ENCODE data around the gene HLCS. TPM values are rescaled to one million over a fixed set of nuclear protein-coding genes. Genes with fewer than 3 reads are reported as not detected.

The HLCS gene
- polyA plus RNA-seq, 1 of the 3 experiments (the other 2 are of a cell fraction) = 13.0 TPM

DNA sequence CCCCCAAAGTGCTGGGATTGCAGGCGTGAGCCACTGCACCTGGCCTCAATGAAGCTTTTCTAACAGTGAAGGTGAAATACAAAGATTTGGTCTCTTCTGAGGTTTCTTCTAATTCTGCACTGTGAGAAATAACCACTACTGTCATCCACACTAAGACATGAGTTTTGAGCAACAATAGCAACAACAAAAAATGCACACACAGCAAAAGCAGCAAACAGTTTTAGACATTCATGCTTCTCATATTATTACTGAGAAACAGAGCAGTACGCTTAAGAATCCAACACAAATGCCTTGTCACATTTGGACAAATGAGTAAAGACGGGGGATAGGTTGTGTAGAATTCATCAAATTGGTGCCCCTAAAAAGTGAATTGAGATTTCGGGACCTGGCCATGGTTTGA lies 151.2 kb downstream of the HLCS start:
- Histone ChIP-seq H3K9me2 (no peaks in the 10 kb centered on the region), H3K27me3 (ENCODE audit: insufficient read depth) (no peaks in the 10 kb centered on the region), H3K36me3 (replicated peaks in 1 of 2; ENCODE audit: control insufficient read depth in 1 of 2, insufficient read depth in 2 of 2, low read length in 1 of 2) (no peaks in the 10 kb centered on the region), H3K9me3 (no peaks in the 10 kb centered on the region), H3F3A (replicated peaks; ENCODE audit: insufficient read depth) (no peaks in the 10 kb centered on the region), H4K20me1 (ENCODE audit: insufficient read depth) (no peaks in the 10 kb centered on the region), H3K4me1 (ENCODE audit: control insufficient read depth in 1 of 2, insufficient read depth in 2 of 2, low read depth in 1 of 2, low read length in 1 of 2) (no peaks in the 10 kb centered on the region), H3K9ac (no peak overlapping the region), H2AFZ (ENCODE audit: low read depth) (no peak overlapping the region), H3K27ac (ENCODE audit: low read depth in 2 of 2, low read length in 1 of 2) (no peak overlapping the region), H3K4me3 (ENCODE audit: low read depth in 2 of 2, low read length in 1 of 2) (no peak overlapping the region), H3K4me2 (no peak overlapping the region), H3K79me2 (ENCODE audit: insufficient read depth) (no peaks in the 10 kb centered on the region)
- ChIA-PET POLR2A (no interaction called here), CTCF (no interaction called here)
- 95% methylated on average over 4 of the region's 4 CpGs for WGBS (ENCODE audit: low lambda C conversion rate)
- DNase-seq = no peak
- TF ChIP-seq TEAD4 (IDR thresholded peaks at IDR 0.05; ENCODE audit: borderline replicate concordance, insufficient read depth) (no peak), EZH2phosphoT487 (IDR thresholded peaks at IDR 0.05; ENCODE audit: borderline replicate concordance, low read depth) (no peak)

DNA sequence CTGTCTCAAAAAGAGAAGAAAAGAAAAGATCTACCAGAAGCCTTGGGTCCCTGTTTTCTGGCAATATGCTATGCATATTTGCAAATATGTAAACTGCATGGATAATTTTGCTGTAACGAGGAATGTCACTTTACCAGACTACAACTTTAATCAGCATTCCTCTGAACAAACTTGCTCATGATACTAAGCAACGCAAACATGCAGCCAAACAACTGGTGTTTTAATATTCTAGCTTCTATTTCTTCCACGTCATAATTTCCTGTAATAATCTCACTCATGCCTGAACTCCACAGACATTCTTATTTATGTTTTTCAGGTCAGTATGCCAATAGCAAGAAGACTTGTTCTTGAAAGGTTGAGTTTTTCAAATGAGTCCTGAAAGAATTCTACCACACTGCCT lies 153.4 kb downstream of the HLCS start:
- H3K4me2 ChIP-seq = no peak overlapping the region
- no peak overlapping the region for H3K4me3 ChIP-seq (ENCODE audit: low read depth in 2 of 2, low read length in 1 of 2)
- no peak overlapping the region for H3K27ac ChIP-seq (ENCODE audit: low read depth in 2 of 2, low read length in 1 of 2)
- no peaks in the 10 kb centered on the region for H3K36me3 ChIP-seq (replicated peaks in 1 of 2; ENCODE audit: control insufficient read depth in 1 of 2, insufficient read depth in 2 of 2, low read length in 1 of 2)
- H3K27me3 ChIP-seq (ENCODE audit: insufficient read depth) = no peaks in the 10 kb centered on the region
- ChIA-PET CTCF (no interaction called here), POLR2A (no interaction called here)
- H3F3A ChIP-seq (replicated peaks; ENCODE audit: insufficient read depth) = no peaks in the 10 kb centered on the region
- TF ChIP-seq NRF1 (IDR thresholded peaks at IDR 0.05; ENCODE audit: low read depth, low read length) (no peak), RXRA (IDR thresholded peaks at IDR 0.05; ENCODE audit: borderline replicate concordance, low read depth) (no peak), CHD2 (IDR thresholded peaks at IDR 0.05; ENCODE audit: low read length, partially characterized antibody) (no peak), ZBTB33 (IDR thresholded peaks at IDR 0.05; ENCODE audit: borderline replicate concordance, low read depth) (no peak), MAX (IDR thresholded peaks at IDR 0.05; ENCODE audit: low read depth) (no peak), GATA2 (CRISPR knock-in tag; IDR thresholded peaks at IDR 0.05) (no peak), JUND (IDR thresholded peaks at IDR 0.05) (no peak), TEAD4 (IDR thresholded peaks at IDR 0.05; ENCODE audit: borderline replicate concordance, insufficient read depth) (no peak), PBX3 (IDR thresholded peaks at IDR 0.05) (no peak), EZH2phosphoT487 (IDR thresholded peaks at IDR 0.05; ENCODE audit: borderline replicate concordance, low read depth) (no peak), EP300 (IDR thresholded peaks at IDR 0.05; ENCODE audit: borderline replicate concordance in 1 of 2, low read depth in 1 of 2, low read length in 1 of 2) (no peak), NFIC (IDR thresholded peaks at IDR 0.05; ENCODE audit: borderline replicate concordance) (no peak), TCF12 (IDR thresholded peaks at IDR 0.05) (no peak)
- TF ChIP-seq, protein P1, sequence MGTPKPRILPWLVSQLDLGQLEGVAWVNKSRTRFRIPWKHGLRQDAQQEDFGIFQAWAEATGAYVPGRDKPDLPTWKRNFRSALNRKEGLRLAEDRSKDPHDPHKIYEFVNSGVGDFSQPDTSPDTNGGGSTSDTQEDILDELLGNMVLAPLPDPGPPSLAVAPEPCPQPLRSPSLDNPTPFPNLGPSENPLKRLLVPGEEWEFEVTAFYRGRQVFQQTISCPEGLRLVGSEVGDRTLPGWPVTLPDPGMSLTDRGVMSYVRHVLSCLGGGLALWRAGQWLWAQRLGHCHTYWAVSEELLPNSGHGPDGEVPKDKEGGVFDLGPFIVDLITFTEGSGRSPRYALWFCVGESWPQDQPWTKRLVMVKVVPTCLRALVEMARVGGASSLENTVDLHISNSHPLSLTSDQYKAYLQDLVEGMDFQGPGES (IDR thresholded peaks at IDR 0.05; ENCODE audit: low read depth, low read length) = no peak
- H3K79me2 ChIP-seq (ENCODE audit: insufficient read depth) = no peaks in the 10 kb centered on the region
- no peak for DNase-seq
- no peak overlapping the region for H2AFZ ChIP-seq (ENCODE audit: low read depth)
- no peaks in the 10 kb centered on the region for H3K9me3 ChIP-seq
- WGBS (ENCODE audit: low lambda C conversion rate) = 94% methylated on average over 3 of the region's 3 CpGs
- H3K9ac ChIP-seq = no peak overlapping the region
- no peaks in the 10 kb centered on the region for H4K20me1 ChIP-seq (ENCODE audit: insufficient read depth)
- 0 out of 4 replicates have a peak, but pooled peaks cover 0 to 1% of the 10 kb centered on the region in 2 experiments for H3K4me1 ChIP-seq (ENCODE audit: control insufficient read depth in 1 of 2, insufficient read depth in 2 of 2, low read depth in 1 of 2, low read length in 1 of 2)
- H3K9me2 ChIP-seq = no peaks in the 10 kb centered on the region
